Osteocyte (in vitro differentiated cells): ENCODE data around the gene C10orf90. TPM values are rescaled to one million over a fixed set of nuclear protein-coding genes. Genes with fewer than 3 reads are reported as not detected.

ENCODE experiments used
- DNase-seq: peaks from one replicate; pipeline ENCODE4 v3.0.0; 2021; ENCODE audit warnings: mixed read lengths; ENCODE audit not compliant: unreplicated experiment; ENCODE audit errors: extremely low spot score
- H3K27ac Mint-ChIP-seq: one replicate; pipeline ENCODE4 v1.8.0; 2021; ENCODE audit warnings: mild to moderate bottlenecking, mixed read lengths; ENCODE audit not compliant: unreplicated experiment
- H3K27me3 Mint-ChIP-seq: one replicate; pipeline ENCODE4 v1.8.0; 2021; ENCODE audit warnings: mixed read lengths; ENCODE audit not compliant: unreplicated experiment
- H3K36me3 Mint-ChIP-seq: one replicate; pipeline ENCODE4 v1.8.0; 2021; ENCODE audit warnings: mixed read lengths; ENCODE audit not compliant: unreplicated experiment
- H3K4me1 Mint-ChIP-seq: one replicate; pipeline ENCODE4 v1.8.0; 2021; ENCODE audit warnings: mixed read lengths; ENCODE audit not compliant: unreplicated experiment
- H3K4me3 Mint-ChIP-seq: one replicate; pipeline ENCODE4 v1.8.0; 2021; ENCODE audit warnings: mild to moderate bottlenecking, moderate library complexity, mixed read lengths; ENCODE audit not compliant: unreplicated experiment
- H3K9me3 Mint-ChIP-seq: one replicate; pipeline ENCODE4 v1.8.0; 2021; ENCODE audit warnings: mixed read lengths; ENCODE audit not compliant: unreplicated experiment
- CTCF ChIP-seq: fragments of 200-600 bp; sonication (generic); IDR thresholded peaks from 2 replicates; pipeline ENCODE4 v1.5.0; 2021; ENCODE audit warnings: antibody characterized with exemption, mild to moderate bottlenecking, moderate library complexity
- total RNA-seq: library from RNA; stranded (reverse); gene quantifications from 2 replicates; pipeline ENCODE4 v1.2.1, GENCODE V29; 2021

The C10orf90 gene
- total RNA-seq, 1 donor from 2014 or later: not detected

GRCh38 chr10:126476246-126476645, 194.2 kb downstream of the C10orf90 start:
- Mint-ChIP-seq H3K4me1 (peaks cover 4% of the 10 kb centered on the region), H3K9me3 (no peaks in the 10 kb centered on the region), H3K27me3 (peaks cover 3% of the 10 kb centered on the region), H3K36me3 (no peaks in the 10 kb centered on the region), H3K27ac (no peak overlapping the region), H3K4me3 (no peak overlapping the region)
- DNase-seq: peak; percentile 66
- TF ChIP-seq CTCF: no peak

- Mint-ChIP-seq H3K27ac (no peak overlapping the region), H3K4me3 (no peak overlapping the region), H3K27me3 (peaks cover 13% of the 10 kb centered on the region), H3K36me3 (no peaks in the 10 kb centered on the region), H3K9me3 (no peaks in the 10 kb centered on the region), H3K4me1 (peaks cover 4% of the 10 kb centered on the region)
- no peak for TF ChIP-seq CTCF
- no peak for DNase-seq
Observed at GRCh38 chr10:126475074-126475691, 195.3 kb downstream of the C10orf90 start.

GRCh38 chr10:126474031-126474430, 196.5 kb downstream of the C10orf90 start:
- Mint-ChIP-seq H3K27ac (no peak overlapping the region), H3K9me3 (no peaks in the 10 kb centered on the region), H3K4me1 (peaks cover 6% of the 10 kb centered on the region), H3K36me3 (no peaks in the 10 kb centered on the region), H3K27me3 (peaks cover 19% of the 10 kb centered on the region), H3K4me3 (no peak overlapping the region)
- DNase-seq: peak; percentile 38
- TF ChIP-seq CTCF: no peak

- H3K27ac Mint-ChIP-seq: no peak overlapping the region
- H3K4me3 Mint-ChIP-seq: no peak overlapping the region
- H3K27me3 Mint-ChIP-seq: peaks cover 21% of the 10 kb centered on the region
- H3K36me3 Mint-ChIP-seq: no peaks in the 10 kb centered on the region
- no peaks in the 10 kb centered on the region for H3K9me3 Mint-ChIP-seq
- peak; percentile 72 for DNase-seq
- H3K4me1 Mint-ChIP-seq: peaks cover 6% of the 10 kb centered on the region
- TF ChIP-seq CTCF: no peak
Observed at GRCh38 chr10:126470991-126471390, 199.5 kb downstream of the C10orf90 start.

GRCh38 chr10:126469692-126470091, 200.8 kb downstream of the C10orf90 start:
- H3K27ac Mint-ChIP-seq: no peak overlapping the region
- peaks cover 2% of the 10 kb centered on the region for H3K4me1 Mint-ChIP-seq
- peak; percentile 67 for DNase-seq
- TF ChIP-seq CTCF: no peak
- no peaks in the 10 kb centered on the region for H3K9me3 Mint-ChIP-seq
- peaks cover 21% of the 10 kb centered on the region for H3K27me3 Mint-ChIP-seq
- no peaks in the 10 kb centered on the region for H3K36me3 Mint-ChIP-seq
- H3K4me3 Mint-ChIP-seq: no peak overlapping the region
